SH-SY5Y (cell line): ENCODE measurements around the gene DHCR7.

Experiments
- GATA2 ChIP-seq: IDR thresholded peaks from 2 replicates; pipeline ENCODE4 v1.6.1; 2011; ENCODE audit warnings: mild to moderate bottlenecking, low read depth, low read length
- GATA3 ChIP-seq: IDR thresholded peaks from 2 replicates; pipeline ENCODE4 v1.6.1; 2011; ENCODE audit warnings: low read depth, mild to moderate bottlenecking, low read length, moderate library complexity

DNA sequence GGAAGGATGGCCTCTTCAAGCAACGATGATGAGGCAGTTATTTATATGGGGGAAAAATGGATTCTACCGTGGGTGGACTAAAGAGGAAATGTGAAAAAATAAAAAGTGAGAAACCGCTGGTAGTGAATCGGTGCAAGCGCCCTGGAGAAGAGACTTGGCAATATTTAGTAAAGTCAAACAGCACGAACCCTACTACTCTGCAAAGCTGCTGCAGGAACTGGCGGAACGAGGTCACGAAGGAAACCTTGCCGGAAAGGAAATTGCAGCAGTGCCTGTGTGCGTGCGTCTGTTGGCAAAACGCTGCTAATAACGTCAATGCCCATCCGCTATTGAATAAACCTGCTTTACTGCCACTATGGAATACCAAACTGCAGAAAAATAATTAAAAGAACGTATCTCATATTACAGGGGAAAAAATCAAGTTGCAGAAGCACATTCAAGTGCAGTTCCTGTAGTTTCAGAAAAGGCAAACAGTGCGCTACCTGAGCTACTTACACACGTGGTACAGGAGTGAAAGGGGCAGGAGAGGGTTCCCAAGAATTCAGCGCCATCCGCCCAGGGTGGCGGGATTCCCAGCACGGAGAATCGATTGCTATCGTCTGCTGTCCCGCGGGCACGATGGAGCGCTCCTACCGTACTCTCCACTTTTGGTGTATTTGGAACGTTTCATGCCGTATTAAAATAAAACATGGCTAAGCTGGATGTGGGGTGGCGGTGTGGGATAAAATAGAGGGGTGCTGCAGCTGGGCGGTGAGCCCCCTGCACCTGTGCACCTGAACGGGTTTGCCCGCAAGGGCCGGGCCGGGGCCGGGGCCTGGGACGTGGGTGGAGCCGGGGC is 4.2 kb upstream of the DHCR7 start:
- TF ChIP-seq GATA2 (peak; percentile 74), GATA3 (no peak)
